ENCODE data around the gene BLCAP.

Gene BLCAP

GRCh38 chr20:37522260-37523011, 5.2 kb downstream of the BLCAP start:
- H3K27me3 ChIP-seq (ENCODE audit: control insufficient read depth in 1 of 2, insufficient read depth in 1 of 2, low read length in 2 of 2): no peaks in the 10 kb centered on the region
- H3K4me1 ChIP-seq (ENCODE audit: control insufficient read depth, insufficient read depth, low read depth, low read length): peaks cover 41% of the 10 kb centered on the region
- H3K79me1 ChIP-seq (replicated peaks; ENCODE audit: low read length, poor library complexity, severe bottlenecking): peaks cover 12% of the 10 kb centered on the region
- no peak overlapping the region for H2AFZ ChIP-seq (ENCODE audit: low read depth, low read length)
- 71% methylated on average over 28 of the region's 36 CpGs for WGBS
- no peak overlapping the region for H2BK15ac ChIP-seq (ENCODE audit: low read depth, poor library complexity, severe bottlenecking)
- no peak overlapping the region for H3K9ac ChIP-seq (ENCODE audit: low read length)
- peak; percentile 32 for DNase-seq
- no peak overlapping the region for H3K4me3 ChIP-seq (ENCODE audit: insufficient read depth in 1 of 2, low read depth in 1 of 2, low read length in 2 of 2)
- H3K23ac ChIP-seq (ENCODE audit: low read length in 2 of 2): no peak overlapping the region
- no peak overlapping the region for H3K4ac ChIP-seq (ENCODE audit: low read depth in 1 of 2, low read length in 2 of 2)
- no peaks in the 10 kb centered on the region for H3K9me3 ChIP-seq (ENCODE audit: control insufficient read depth, low read length)
- H2AK5ac ChIP-seq (ENCODE audit: low read length, severe bottlenecking): no peak overlapping the region
- H2BK12ac ChIP-seq (ENCODE audit: low read length in 2 of 2): no peak overlapping the region
- H3K18ac ChIP-seq (ENCODE audit: low read depth in 1 of 2, low read length in 2 of 2): no peak overlapping the region
- no peak overlapping the region for H2BK5ac ChIP-seq (ENCODE audit: low read depth, low read length, poor library complexity, severe bottlenecking)
- H3K4me2 ChIP-seq (ENCODE audit: low read length, poor library complexity, severe bottlenecking): no peak overlapping the region
- H4K8ac ChIP-seq (ENCODE audit: low read length): no peak overlapping the region
- H3K27ac ChIP-seq (ENCODE audit: low read length, poor library complexity, severe bottlenecking): no peak overlapping the region
- H3K14ac ChIP-seq (ENCODE audit: low read length in 2 of 2): no peak overlapping the region
- no peak overlapping the region for H2BK120ac ChIP-seq (ENCODE audit: low read depth, low read length)
- peaks cover 20 to 46% of the 10 kb centered on the region in 2 experiments for H3K36me3 ChIP-seq (ENCODE audit: control insufficient read depth in 1 of 2, insufficient read depth in 2 of 2, low read depth in 1 of 2, low read length in 2 of 2)
- no peak overlapping the region for H4K91ac ChIP-seq (ENCODE audit: low read length)

- H3K9me3 ChIP-seq (ENCODE audit: control insufficient read depth, low read length): no peaks in the 10 kb centered on the region
- peak within 1 kb of the TSS in 1 of 2 experiments; percentile 88 for H3K14ac ChIP-seq (ENCODE audit: low read length in 2 of 2)
- no peak within 1 kb of the TSS for H2BK120ac ChIP-seq (ENCODE audit: low read depth, low read length)
- peaks cover 43% of the 10 kb centered on the region for H3K4me1 ChIP-seq (ENCODE audit: control insufficient read depth, insufficient read depth, low read depth, low read length)
- no peak within 1 kb of the TSS for H2AK5ac ChIP-seq (ENCODE audit: low read length, severe bottlenecking)
- DNase-seq: peak; percentile 22
- no peak within 1 kb of the TSS for H3K27ac ChIP-seq (ENCODE audit: low read length, poor library complexity, severe bottlenecking)
- H3K36me3 ChIP-seq (ENCODE audit: control insufficient read depth in 1 of 2, insufficient read depth in 2 of 2, low read depth in 1 of 2, low read length in 2 of 2): peaks cover 27 to 50% of the 10 kb centered on the region in 2 experiments
- no peak within 1 kb of the TSS for H2BK12ac ChIP-seq (ENCODE audit: low read length in 2 of 2)
- no peak within 1 kb of the TSS for H3K4ac ChIP-seq (ENCODE audit: low read depth in 1 of 2, low read length in 2 of 2)
- no peak within 1 kb of the TSS for H2BK5ac ChIP-seq (ENCODE audit: low read depth, low read length, poor library complexity, severe bottlenecking)
- H3K4me2 ChIP-seq (ENCODE audit: low read length, poor library complexity, severe bottlenecking): peak within 1 kb of the TSS; percentile 77
- H2AFZ ChIP-seq (ENCODE audit: low read depth, low read length): no peak within 1 kb of the TSS
- peaks cover 15% of the 10 kb centered on the region for H3K79me1 ChIP-seq (replicated peaks; ENCODE audit: low read length, poor library complexity, severe bottlenecking)
- H4K8ac ChIP-seq (ENCODE audit: low read length): no peak within 1 kb of the TSS
- peak within 1 kb of the TSS in 1 of 2 experiments; percentile 77 for H3K18ac ChIP-seq (ENCODE audit: low read depth in 1 of 2, low read length in 2 of 2)
- H3K9ac ChIP-seq (ENCODE audit: low read length): peak within 1 kb of the TSS; percentile 27
- H4K91ac ChIP-seq (ENCODE audit: low read length): no peak within 1 kb of the TSS
- H2BK15ac ChIP-seq (ENCODE audit: low read depth, poor library complexity, severe bottlenecking): no peak within 1 kb of the TSS
- no peaks in the 10 kb centered on the region for H3K27me3 ChIP-seq (ENCODE audit: control insufficient read depth in 1 of 2, insufficient read depth in 1 of 2, low read length in 2 of 2)
- H3K23ac ChIP-seq (ENCODE audit: low read length in 2 of 2): peak within 1 kb of the TSS in 1 of 2 experiments; percentile 76
- 65% methylated on average over 67 of the region's 69 CpGs for WGBS
- H3K4me3 ChIP-seq (ENCODE audit: insufficient read depth in 1 of 2, low read depth in 1 of 2, low read length in 2 of 2): peak within 1 kb of the TSS; percentile 65 to 69
Measured at GRCh38 chr20:37521061-37521771, 6.5 kb downstream of the BLCAP start, which contains the start of gene NNAT. Gene NNAT (plus strand): TSS chr20:37521250. CDS start chr20:37521332, 82 bp downstream.

GRCh38 chr20:37520419-37520955, 7.2 kb downstream of the BLCAP start:
- 55% methylated on average over 24 of the region's 24 CpGs for WGBS
- H3K4me1 ChIP-seq (ENCODE audit: control insufficient read depth, insufficient read depth, low read depth, low read length): peaks cover 41% of the 10 kb centered on the region
- no peak overlapping the region for H3K4ac ChIP-seq (ENCODE audit: low read depth in 1 of 2, low read length in 2 of 2)
- no peak overlapping the region for H3K9ac ChIP-seq (ENCODE audit: low read length)
- no peak overlapping the region for H2BK120ac ChIP-seq (ENCODE audit: low read depth, low read length)
- peak overlapping the region; percentile 20 for H3K4me2 ChIP-seq (ENCODE audit: low read length, poor library complexity, severe bottlenecking)
- no peak overlapping the region for H2BK12ac ChIP-seq (ENCODE audit: low read length in 2 of 2)
- H3K79me1 ChIP-seq (replicated peaks; ENCODE audit: low read length, poor library complexity, severe bottlenecking): peaks cover 20% of the 10 kb centered on the region
- H2BK5ac ChIP-seq (ENCODE audit: low read depth, low read length, poor library complexity, severe bottlenecking): no peak overlapping the region
- H2BK15ac ChIP-seq (ENCODE audit: low read depth, poor library complexity, severe bottlenecking): no peak overlapping the region
- H4K8ac ChIP-seq (ENCODE audit: low read length): no peak overlapping the region
- no peak overlapping the region for H3K14ac ChIP-seq (ENCODE audit: low read length in 2 of 2)
- H3K9me3 ChIP-seq (ENCODE audit: control insufficient read depth, low read length): no peaks in the 10 kb centered on the region
- DNase-seq: peak; percentile 13
- H3K27ac ChIP-seq (ENCODE audit: low read length, poor library complexity, severe bottlenecking): no peak overlapping the region
- peaks cover 35 to 54% of the 10 kb centered on the region in 2 experiments for H3K36me3 ChIP-seq (ENCODE audit: control insufficient read depth in 1 of 2, insufficient read depth in 2 of 2, low read depth in 1 of 2, low read length in 2 of 2)
- H3K4me3 ChIP-seq (ENCODE audit: insufficient read depth in 1 of 2, low read depth in 1 of 2, low read length in 2 of 2): no peak overlapping the region
- no peak overlapping the region for H2AK5ac ChIP-seq (ENCODE audit: low read length, severe bottlenecking)
- peak overlapping the region in 1 of 2 experiments; percentile 19 for H3K23ac ChIP-seq (ENCODE audit: low read length in 2 of 2)
- H3K18ac ChIP-seq (ENCODE audit: low read depth in 1 of 2, low read length in 2 of 2): no peak overlapping the region
- H3K27me3 ChIP-seq (ENCODE audit: control insufficient read depth in 1 of 2, insufficient read depth in 1 of 2, low read length in 2 of 2): no peaks in the 10 kb centered on the region
- no peak overlapping the region for H2AFZ ChIP-seq (ENCODE audit: low read depth, low read length)
- no peak overlapping the region for H4K91ac ChIP-seq (ENCODE audit: low read length)
